ENCODE results near the gene ARHGAP19.
"Not testable (repeated sequence)": the region's sequence is repeated elsewhere in the genome, so short reads cannot be mapped to it uniquely, and the experiment has no call there.

The ARHGAP19 gene

GRCh38 chr10:97279121-97279815, 13.2 kb downstream of the ARHGAP19 start:
- no peak for DNase-seq

- peak; percentile 3 for DNase-seq
Observed at GRCh38 chr10:97278491-97278989, 13.9 kb downstream of the ARHGAP19 start.

DNA sequence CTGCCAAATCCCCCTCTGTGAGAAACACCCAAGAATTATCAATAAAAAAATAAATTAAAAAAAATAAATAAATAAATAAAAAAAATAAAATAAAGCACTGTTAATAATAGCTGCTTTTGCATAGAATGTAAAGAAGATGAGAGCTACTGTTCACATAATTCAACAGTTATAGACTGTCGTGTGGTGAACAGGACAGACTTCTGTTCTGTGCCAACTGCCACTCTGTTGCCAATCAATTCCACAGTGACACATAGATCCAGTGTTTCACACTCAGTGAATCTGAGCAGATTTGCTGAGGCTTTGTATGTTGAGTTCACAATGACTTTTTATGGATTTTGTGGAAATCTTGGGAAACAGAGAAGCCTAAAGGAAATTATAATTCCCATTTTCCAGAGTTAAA, 14.9 kb downstream of the ARHGAP19 start:
- no peak for DNase-seq

DNA sequence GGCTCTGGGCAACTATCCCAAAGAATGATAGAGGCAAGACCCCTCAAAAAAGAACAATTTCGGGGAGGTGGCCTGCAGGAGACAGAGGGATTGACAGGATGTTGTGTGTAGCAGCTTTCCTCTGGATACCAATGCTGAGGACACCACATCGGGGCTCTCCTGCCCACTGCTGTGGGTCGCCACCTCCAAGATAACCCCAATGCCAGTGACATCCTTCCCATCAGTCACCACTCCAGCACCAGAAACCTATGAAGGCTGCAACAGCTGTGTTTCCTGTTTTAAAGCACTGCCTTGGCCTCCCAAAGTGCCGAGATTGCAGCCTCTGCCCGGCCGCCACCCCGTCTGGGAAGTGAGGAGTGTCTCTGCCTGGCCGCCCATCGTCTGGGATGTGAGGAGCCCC, 17.6 kb downstream of the ARHGAP19 start:
- no peak for DNase-seq

GRCh38 chr10:97273700-97274099, 18.7 kb downstream of the ARHGAP19 start:
- no peak for DNase-seq

DNA sequence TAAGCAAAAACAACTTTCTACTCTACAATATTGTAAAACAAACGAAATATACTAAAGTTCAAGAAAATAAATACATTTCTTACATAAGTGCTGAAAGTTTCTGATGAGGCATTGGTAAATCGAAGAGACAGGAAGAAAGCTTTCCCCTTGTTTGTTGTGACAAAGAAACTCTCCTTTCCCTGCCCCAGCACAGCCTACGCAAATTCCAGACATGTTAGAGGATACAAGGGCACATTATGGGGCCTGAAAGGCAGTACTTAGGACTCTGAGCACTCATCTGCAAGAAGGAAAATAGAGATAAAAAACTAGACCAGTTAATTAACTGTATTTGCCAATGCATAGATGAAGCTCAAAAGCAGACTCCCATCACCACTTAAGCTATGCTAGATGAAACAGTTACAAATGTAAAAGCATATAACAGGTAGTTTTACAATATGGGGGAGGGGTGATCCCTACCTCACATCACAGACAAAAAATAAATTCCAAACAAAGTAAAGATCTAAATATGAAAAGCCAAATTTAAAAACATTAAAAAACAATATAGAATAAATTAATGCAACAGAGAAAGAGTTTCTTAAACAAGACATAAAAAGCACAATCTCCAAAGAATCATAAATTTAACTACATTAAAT, 21.8 kb downstream of the ARHGAP19 start:
- DNase-seq = no peak

DNA sequence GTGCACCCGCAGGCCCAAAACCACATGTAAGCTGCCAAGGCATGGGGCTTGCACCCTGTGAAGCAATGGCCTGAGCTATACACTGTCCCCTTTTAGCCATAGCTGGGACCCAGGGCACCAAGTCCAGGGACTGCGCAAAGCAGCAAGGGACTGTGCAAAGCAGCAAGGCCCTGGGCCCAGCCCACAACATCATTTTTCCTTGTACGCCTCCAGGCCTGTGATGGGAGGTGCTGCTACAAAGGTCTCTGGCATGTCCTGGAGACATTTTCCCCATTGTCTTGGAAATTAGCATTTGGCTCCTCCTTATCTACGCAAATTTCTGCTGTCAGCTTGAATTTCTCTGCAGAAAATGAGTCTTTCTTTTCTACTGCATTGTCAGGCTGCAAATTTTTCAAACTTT, 24.8 kb downstream of the ARHGAP19 start:
- no peak for DNase-seq

- not testable (repeated sequence) for DNase-seq
Observed at GRCh38 chr10:97265095-97265494, 27.3 kb downstream of the ARHGAP19 start.

- DNase-seq = no peak
Observed at GRCh38 chr10:97263971-97264370, 28.5 kb downstream of the ARHGAP19 start.

- no peak for DNase-seq
Observed at GRCh38 chr10:97261656-97262055, 30.8 kb downstream of the ARHGAP19 start.

DNA sequence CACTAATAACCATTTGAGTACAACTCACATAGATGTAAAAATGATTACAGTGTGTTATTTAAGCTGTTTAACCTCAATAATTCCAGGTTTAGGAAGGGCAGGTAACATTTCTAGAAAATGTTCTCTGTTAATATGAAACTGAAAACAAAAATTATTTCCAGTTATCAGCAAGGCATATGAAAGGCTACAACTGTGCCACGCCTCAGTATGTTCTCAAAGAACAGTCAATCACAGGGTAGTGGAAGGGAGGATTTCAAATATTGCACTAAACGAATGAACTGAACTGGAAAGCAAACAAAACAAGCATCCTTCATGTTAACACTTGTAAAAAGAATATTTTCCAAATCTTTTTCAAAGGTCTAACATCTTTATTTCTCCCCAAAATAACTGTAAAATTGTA, 31.3 kb downstream of the ARHGAP19 start:
- DNase-seq = no peak

GRCh38 chr10:97259119-97259518, 33.3 kb downstream of the ARHGAP19 start:
- no peak for DNase-seq

DNA sequence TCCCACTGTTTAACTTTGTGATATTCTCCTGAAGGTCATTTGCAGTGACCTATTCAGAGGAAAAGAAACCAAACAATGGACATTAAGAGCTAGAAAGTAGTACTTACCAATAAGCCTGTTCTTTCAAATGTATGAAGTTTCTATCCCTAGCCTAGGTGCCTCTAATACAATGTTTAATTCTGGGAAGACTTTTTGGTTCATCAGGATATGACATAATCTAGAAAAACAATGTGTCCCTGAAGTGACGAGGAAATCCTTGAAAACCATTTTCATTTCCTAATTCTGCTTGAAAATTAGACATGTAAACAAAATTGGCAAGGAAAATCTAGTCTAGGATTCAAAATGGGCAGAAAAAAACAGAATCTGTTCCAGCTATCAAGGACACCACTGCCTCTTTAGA, 36.1 kb downstream of the ARHGAP19 start:
- DNase-seq = no peak

- DNase-seq = no peak
Observed at GRCh38 chr10:97255512-97256293, 36.7 kb downstream of the ARHGAP19 start.

GRCh38 chr10:97254694-97255093, 37.7 kb downstream of the ARHGAP19 start:
- DNase-seq = no peak

GRCh38 chr10:97250952-97251351, 41.5 kb downstream of the ARHGAP19 start:
- DNase-seq = no peak

DNA sequence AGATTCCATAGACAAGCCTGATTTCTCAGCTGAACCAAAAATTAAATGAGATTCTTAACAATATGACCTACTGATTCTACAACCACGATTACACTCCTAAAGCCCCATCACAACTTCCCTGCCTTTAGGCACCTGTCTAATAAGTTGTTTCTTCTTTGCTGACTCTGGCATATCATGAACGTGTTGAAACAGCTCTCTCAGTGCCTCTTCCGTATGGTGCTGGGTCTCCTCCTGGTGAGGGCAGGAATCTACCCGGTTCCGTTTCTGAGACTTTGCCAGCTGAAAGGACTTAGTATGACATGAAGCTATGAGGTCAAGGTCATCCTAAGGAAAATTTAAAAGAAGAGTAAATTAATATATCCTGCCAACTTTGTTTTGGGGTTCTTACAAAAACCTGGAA, 48.6 kb downstream of the ARHGAP19 start:
- DNase-seq = no peak

DNA sequence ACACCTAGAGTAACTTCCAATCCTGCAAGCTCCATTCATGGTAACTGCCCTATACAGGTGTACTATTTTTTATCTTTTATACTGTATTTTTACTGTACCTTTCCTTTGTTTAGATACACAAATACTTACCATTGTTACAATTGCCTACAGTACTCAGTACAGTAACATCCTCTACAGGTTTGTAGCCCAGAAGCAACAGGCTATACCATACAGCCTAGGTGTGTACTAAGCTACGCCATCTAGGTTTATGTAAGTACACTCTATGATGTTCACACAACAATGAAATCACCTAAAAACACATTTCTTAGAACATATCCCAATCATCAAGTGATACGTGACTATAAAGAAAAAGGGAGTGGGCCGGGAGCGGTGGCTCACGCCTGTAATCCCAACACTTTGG, 53.6 kb downstream of the ARHGAP19 start:
- DNase-seq = no peak

DNA sequence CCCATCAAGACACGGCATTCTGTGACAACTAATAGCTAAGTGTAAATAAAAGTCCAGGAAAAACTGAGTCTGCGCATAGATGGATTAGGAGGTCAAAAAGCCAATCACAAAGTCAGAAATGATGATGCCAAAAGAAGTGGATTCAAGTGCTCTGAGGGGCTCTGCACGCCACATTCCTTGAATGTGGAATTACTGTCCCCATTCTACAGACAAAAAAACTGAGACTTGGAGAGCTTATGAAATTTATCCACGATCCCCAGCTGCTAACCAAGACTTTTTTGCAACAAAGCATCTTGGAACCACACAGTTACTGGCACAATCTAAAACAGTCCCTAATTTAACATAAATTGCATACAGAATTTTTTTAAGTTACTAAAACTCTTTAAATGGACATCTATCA, 57.1 kb downstream of the ARHGAP19 start:
- no peak for DNase-seq

DNA sequence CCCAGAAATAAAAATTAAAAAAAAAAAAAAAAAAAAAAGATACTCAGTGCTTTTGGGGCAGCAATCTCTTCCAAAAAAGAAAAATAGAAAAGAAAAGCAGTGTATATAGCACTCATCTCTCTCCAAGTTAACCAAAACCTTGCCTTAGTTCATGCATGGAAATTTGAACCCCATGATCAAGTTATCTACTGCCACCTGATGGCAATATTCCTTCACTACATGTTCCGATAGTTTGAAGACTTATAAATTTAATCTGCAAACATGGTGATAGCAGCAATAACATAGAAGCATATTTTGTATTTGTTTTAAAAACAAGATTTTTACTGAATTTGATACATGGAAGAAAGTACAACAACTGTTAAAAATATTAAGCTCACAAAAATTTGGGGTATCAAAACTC, 58.0 kb downstream of the ARHGAP19 start:
- peak; percentile 0 for DNase-seq

DNA sequence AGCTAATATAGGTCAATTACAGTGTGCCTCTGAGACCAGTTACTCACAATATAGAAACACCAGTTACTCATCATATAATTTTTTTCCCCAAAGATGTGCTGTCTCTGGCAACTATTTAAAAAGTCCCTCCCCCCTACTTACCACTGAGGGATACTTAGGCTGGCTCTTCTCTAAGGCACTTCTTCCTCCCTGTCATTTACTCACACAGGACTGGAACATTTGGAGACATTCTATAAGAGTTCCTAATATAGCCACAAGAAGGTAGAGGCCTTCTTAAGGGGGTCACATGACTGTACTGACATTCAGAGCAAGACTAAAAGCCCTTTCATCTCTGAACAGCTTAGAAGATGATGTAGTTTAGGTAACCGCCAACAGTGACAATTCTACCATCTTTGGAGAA, 62.3 kb downstream of the ARHGAP19 start:
- DNase-seq = no peak

- DNase-seq = no peak
Observed at GRCh38 chr10:97229322-97230015, 63.0 kb downstream of the ARHGAP19 start.

DNA sequence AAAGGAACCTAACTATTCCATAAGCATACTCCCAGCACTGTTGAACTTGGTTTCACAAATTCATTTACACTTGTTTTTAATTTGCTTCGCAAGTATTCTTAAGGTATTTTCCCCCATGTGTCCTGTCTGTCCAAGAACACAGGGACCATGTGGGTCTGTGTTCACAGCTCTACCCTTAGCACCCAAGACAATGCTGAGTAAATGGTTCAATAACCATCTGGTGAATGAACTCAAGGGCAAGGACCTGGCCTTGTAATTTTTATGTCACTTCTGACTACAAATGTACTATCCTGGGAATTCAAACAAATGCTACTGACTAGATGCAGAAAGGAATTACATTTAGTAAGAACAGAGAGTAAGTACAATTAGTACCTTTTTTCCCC, 63.7 kb downstream of the ARHGAP19 start:
- no peak for DNase-seq

Data from NCI-H2081 treated with DMSO at 0.1 percent for 48 hours (cell line).